Loucy (cell line): ENCODE results near the gene EFHB.

Source experiments
- EZH2phosphoT487 ChIP-seq: fragments of 200-600 bp; IDR thresholded peaks from 2 replicates; pipeline ENCODE4 v1.6.1; 2018; ENCODE audit warnings: antibody characterized with exemption, mild to moderate bottlenecking, moderate library complexity, borderline replicate concordance
- TF ChIP-seq, protein P1 (sequence below): fragments of 200-600 bp; sonication (generic); conservative IDR thresholded peaks from 2 replicates; pipeline ENCODE4 v1.5.1; 2014; ENCODE audit warnings: mild to moderate bottlenecking, antibody characterized with exemption, low read length

DNA sequence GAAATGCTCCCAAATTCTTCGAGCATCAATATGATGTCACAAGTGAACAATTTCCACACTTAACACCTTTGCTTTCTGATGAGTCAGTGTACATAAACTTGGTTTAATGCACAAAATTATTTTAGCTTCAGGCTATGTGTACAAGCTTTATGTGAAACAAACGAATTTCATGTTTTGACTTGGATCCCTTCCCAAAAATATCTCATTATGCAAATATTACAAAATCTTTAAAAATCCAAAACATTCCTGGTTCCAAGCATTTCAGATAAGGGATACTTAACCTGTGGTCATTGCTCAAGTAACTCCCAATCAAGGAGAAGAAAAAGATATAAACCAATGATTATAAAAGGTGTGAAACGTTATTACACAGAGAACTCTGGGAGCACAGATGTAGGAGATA lies 38.0 kb upstream of the EFHB start:
- TF ChIP-seq, protein P1, sequence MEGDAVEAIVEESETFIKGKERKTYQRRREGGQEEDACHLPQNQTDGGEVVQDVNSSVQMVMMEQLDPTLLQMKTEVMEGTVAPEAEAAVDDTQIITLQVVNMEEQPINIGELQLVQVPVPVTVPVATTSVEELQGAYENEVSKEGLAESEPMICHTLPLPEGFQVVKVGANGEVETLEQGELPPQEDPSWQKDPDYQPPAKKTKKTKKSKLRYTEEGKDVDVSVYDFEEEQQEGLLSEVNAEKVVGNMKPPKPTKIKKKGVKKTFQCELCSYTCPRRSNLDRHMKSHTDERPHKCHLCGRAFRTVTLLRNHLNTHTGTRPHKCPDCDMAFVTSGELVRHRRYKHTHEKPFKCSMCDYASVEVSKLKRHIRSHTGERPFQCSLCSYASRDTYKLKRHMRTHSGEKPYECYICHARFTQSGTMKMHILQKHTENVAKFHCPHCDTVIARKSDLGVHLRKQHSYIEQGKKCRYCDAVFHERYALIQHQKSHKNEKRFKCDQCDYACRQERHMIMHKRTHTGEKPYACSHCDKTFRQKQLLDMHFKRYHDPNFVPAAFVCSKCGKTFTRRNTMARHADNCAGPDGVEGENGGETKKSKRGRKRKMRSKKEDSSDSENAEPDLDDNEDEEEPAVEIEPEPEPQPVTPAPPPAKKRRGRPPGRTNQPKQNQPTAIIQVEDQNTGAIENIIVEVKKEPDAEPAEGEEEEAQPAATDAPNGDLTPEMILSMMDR, result no peak
- TF ChIP-seq EZH2phosphoT487, result no peak
